ENCODE measurements around the gene PEAK3.

The PEAK3 gene

DNA sequence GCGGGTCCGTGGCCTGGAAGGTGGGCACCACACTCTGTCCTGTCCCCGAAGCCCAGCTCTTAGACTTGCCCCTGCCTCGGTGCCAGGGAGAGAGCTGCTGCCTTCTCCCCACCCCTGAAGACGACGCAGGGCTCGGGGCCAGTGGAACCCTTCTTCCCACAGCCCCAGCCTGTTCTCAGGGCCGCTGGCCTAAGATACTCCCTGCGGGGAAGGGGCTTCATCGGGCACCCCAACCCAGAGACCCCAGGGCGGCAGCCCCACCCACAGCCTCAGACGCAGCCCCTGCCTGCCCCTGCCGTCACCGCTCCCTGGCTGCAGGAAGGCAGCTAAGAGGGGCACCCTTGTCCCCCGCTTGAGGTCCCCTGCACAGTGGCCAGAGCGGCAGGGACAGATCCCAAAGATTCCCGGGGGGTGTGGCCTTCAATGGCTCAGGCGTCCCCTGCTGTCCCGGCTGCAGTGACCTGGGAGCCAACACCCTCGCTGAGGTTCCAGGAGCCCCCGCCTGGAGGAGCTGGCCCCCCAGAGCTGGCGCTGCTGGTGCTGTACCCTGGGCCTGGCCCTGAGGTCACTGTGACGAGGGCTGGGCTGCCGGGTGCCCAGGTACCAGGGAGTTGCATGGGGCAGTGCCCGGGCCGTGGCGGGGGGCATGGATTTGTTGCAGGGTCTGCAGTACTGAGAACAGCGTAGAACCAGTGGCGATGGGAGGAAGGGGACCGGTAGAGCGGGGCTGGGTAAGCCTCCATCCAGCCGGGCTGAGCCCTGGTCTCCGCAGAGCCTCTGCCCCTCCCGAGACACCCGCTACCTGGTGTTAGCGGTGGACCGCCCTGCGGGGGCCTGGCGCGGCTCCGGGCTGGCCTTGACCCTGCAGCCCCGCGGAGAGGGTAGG is 31.9 kb downstream of the PEAK3 start:
- no peak for FAIRE-seq

DNA sequence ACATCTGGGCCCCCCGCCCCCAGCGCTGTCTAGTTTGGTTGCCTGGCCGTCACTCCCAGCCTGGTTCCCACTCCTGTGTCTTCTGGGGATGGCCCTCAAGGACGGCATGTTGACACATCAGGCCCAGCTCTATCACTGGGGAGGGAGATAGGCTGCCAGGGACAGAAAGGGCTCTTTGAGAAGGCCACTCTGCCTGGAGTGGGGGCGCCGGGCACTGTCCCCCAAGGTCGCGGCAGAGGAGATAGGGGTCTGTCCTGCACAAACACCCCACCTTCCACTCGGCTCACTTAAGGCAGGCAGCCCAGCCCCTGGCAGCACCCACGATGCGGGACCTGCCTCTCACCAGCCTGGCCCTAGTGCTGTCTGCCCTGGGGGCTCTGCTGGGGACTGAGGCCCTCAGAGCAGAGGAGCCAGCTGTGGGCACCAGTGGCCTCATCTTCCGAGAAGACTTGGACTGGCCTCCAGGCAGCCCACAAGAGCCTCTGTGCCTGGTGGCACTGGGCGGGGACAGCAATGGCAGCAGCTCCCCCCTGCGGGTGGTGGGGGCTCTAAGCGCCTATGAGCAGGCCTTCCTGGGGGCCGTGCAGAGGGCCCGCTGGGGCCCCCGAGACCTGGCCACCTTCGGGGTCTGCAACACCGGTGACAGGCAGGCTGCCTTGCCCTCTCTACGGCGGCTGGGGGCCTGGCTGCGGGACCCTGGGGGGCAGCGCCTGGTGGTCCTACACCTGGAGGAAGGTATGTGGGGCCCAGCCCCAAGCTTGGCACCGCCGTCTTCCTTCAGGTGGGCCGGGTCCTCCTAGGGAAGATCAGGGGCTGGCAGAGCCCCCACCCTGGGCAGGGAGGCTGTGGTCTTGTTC is 32.7 kb downstream of the PEAK3 start, which contains the start of gene AMH:
AMH (plus strand) TSS at position 314 of the 857 bp plus-strand sequence; CDS start at position 324, 10 bp downstream.
- FAIRE-seq: no peak

DNA sequence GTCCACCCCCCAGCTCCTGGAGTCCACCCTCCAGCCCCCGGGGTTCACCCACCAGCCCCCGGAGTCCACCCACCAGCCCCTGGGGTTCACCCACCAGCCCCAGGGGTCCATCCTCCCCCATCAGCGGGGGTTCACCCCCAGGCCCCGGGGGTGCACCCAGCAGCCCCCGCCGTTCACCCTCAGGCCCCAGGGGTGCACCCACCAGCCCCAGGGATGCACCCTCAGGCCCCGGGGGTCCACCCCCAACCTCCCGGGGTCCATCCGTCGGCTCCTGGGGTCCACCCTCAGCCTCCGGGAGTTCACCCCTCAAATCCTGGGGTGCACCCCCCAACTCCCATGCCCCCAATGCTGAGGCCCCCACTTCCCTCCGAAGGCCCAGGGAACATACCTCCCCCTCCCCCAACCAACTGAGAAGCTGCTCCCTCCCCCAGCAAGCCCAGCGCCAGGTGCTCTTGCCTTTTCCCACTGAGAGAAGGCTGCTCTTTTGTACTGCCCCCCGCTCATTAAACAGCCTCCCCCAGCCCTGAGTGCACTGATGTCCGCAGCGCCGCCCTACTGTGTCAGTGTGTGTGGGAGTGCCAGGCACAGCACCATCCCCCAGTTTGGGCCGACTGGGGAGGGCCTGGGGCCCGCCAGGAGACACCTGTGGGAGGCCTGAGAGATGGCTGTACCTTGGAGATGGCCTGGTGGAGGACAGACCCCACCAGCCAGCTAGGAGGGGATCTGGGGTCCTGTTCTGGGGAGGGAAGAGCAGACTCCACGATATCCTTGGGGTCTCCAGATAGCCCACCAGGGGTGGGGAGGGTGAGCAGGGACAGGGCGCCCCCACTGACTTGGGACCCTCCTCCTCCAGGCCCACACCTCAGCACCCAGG is 33.6 kb downstream of the PEAK3 start:
- FAIRE-seq: no peak

GRCh38 chr19:2247433-2248101 is 34.4 kb downstream of the PEAK3 start:
- FAIRE-seq: no peak

DNA sequence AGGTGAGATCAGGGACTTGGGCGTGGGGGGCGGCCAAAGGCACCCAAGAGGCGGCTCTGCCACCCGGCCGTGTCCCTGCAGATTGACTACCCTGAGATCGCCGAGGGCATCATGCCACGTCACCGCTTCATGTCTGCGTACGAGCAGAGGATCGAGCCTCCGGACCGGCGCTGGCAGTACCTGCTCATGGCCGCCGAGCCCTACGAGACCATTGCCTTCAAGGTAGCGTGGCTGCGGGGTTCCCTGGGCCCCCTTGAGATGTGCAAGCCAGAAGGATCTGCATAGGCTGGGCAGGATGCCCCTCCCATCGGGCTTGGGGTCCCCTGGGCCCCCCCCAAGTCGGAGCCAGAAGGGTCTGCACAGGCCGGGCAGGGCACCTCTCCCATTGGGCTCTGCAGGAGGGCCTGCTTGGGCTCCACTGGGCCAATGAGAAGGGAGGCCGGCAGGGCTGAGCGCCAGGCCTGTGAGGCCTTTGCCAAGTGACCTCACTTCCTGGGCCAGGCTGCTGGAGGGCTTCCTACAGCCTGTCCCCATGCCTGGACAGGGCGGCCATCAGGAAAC is 35.1 kb downstream of the PEAK3 start:
- no peak for FAIRE-seq

- FAIRE-seq: no peak
Observed at GRCh38 chr19:2246014-2246620, 35.9 kb downstream of the PEAK3 start.

DNA sequence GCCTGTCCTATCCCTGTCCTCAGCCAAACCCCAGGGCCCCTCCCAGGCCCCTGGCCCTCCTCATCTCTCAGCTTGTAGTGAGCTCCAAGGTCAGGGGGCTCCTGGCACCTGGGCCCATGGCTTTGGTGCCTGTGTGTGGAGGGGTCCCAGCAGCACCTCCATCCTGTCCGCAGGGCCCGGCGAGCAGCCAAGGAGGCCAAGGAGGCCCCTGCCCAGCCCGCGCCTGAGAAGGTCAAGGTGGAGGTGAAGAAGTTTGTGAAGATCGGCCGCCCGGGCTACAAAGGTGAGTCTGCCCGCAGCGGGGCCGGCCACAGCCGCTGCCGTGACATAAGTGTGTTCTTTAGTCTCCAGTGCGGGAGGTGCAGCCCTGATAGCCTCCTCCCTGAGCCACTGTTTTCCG is 36.7 kb downstream of the PEAK3 start:
- FAIRE-seq: no peak

DNA sequence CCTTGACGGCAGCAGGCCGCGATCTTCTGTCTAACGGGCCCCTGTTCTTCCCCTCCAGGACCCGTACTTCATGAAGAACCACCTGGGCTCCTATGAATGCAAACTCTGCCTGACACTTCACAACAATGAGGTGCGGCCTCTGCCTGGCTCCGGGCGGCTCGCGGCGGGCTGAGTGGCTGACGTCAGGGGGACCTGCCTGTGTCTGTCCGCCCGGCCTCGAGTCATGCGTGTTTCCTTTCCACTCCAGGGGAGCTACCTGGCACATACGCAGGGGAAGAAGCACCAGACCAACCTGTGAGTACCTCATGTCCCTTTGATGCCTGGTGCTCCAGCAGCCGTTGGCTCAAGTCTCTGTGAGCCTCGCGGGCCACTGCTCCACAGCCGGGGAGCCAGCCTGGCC is 37.5 kb downstream of the PEAK3 start:
- no peak for FAIRE-seq

GRCh38 chr19:2244125-2244411 is 37.9 kb downstream of the PEAK3 start:
- FAIRE-seq: no peak

DNA sequence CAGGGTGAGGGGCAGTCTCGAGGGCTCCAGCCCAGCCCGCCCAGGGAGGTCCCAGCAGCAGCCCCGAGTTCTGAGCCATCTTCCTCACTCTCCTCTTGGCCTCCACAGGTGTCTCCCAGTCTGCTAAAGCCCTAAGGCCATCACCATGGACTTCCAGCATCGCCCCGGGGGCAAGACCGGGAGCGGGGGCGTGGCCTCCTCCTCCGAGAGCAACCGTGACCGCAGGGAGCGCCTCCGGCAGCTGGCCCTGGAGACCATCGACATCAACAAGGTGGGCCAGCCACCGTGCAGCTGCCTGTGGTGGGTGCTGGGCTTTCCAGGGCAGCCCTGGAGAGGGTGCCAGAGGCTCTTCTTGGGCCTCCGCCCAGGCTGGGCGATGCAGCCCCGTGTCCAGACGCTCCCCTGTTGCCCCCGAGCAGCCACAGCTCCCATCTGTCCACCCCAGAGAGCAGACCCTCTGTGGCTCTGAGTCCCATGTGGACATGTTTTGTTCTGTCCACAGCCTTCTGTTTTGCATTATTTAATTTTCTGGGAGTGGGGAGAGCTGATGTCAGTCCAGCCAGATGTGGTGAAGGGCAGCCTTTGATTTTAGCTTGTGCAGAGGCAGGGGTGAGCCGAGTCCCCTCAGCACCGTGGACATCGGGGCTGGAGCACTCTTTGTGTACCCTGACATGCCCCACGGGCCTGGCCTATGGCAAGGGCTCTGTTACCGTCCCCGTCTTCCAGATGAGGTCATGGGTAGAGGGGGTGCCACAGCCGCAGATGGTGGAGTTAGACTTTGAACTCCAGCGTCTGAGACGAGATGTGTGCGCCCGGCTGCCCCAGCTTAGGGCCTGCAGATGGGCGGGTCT is 38.5 kb downstream of the PEAK3 start:
- FAIRE-seq: no peak

GRCh38 chr19:2242816-2243215 is 39.2 kb downstream of the PEAK3 start:
- FAIRE-seq: no peak

DNA sequence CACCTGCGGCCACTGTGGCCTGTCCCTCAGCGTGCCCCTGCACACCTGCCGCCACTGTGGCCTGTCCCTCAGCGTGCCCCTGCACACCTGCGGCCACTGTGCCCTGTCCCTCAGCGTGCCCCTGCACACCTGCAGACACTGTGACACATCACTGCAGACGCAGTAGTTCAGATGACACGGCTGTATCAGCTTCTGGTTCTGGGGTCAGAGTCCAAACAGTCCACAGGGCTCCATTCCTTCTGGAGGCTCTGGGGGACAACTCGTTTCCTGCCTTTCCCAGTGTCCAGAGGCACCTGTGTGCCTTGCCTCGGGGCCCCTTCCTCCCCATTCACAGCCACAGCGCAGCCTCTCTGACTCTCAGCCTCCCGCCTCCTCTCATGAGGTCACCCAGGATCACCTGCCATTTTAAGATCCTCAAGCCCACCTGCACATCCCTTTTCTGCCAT is 39.9 kb downstream of the PEAK3 start:
- FAIRE-seq: no peak

DNA sequence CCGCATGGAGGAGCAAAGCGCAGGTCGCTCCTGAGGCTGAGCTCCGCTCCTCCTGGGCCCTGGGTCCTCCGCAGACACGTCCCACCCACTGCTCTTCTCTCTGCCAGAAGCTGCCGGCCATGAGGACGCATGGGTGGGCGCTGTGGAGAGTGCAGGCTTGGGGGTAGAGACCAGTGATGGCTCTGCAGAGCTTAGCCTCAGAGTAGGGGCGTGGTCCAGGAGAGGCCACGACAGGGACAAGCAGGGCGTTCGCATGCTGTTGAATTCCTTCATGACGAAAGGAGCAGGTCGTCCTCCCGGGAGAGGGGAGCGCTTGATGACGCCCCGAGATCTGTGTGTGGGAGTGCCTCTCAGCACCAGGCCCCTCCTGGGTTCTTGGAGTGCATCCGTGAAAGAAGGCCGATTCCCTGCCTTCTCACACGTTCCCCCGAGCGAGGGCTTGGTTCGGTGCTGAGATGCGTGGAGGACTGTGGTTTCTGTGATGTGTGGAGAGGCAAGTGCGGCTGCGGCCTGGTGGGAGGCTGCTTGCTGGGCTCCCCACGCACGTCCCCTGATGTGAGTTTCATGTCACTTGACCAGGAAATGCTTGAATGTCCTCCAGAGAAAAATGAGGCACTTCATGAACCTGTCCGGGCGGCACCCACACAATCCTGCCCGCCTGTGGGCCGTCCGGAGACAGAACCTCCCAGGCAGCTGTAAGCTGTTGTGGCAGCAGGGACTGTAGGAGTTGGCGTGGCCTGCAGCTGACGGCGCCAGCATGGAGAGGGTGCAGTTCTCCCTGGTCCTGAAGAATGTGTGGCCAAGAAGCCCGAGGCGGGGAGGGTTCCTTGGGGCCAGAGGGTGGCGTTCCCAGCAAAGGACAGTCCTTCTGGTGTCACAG is 40.9 kb downstream of the PEAK3 start:
- FAIRE-seq: no peak

GRCh38 chr19:2239771-2240770 is 41.9 kb downstream of the PEAK3 start:
- no peak for FAIRE-seq

GRCh38 chr19:2239173-2239572 is 42.8 kb downstream of the PEAK3 start:
- no peak for FAIRE-seq

DNA sequence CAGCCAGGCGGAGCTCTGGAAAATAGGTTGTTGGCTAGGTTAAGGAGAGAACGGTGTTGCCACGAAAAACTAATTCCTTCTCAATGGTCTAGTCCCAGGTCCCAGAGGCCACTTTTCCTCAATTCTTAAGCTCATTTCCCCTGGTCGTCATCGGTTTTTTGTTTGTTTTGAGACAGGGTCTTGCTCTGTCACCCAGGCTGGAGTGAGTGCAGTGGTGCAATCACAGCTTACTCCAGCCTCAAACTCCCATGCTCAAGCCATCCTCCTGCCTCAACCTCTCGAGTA is 44.2 kb downstream of the PEAK3 start:
- no peak for FAIRE-seq

- FAIRE-seq: no peak
Observed at GRCh38 chr19:2237051-2237868, 44.7 kb downstream of the PEAK3 start.

Data from colon (tissue), 2 donors.